AG10803 (cell line): ENCODE measurements around the gene ZNF579.
A peak's percentile ranks its signal among the peaks of the same experiment; 100 is the strongest.

ENCODE experiments used
- DNase-seq: peaks from one replicate; pipeline ENCODE4 v3.0.0; 2010; ENCODE audit warnings: low read depth
- H3K4me3 ChIP-seq: 2 replicates; pipeline ENCODE4 v1.5.1; 2011; ENCODE audit warnings: mild to moderate bottlenecking, low read length, control low read depth
- TF ChIP-seq, protein P1 (sequence below): conservative IDR thresholded peaks from 2 replicates; pipeline ENCODE4 v1.5.1; 2011; ENCODE audit warnings: mild to moderate bottlenecking, low read length, control low read depth, inconsistent platforms

Gene ZNF579

DNA sequence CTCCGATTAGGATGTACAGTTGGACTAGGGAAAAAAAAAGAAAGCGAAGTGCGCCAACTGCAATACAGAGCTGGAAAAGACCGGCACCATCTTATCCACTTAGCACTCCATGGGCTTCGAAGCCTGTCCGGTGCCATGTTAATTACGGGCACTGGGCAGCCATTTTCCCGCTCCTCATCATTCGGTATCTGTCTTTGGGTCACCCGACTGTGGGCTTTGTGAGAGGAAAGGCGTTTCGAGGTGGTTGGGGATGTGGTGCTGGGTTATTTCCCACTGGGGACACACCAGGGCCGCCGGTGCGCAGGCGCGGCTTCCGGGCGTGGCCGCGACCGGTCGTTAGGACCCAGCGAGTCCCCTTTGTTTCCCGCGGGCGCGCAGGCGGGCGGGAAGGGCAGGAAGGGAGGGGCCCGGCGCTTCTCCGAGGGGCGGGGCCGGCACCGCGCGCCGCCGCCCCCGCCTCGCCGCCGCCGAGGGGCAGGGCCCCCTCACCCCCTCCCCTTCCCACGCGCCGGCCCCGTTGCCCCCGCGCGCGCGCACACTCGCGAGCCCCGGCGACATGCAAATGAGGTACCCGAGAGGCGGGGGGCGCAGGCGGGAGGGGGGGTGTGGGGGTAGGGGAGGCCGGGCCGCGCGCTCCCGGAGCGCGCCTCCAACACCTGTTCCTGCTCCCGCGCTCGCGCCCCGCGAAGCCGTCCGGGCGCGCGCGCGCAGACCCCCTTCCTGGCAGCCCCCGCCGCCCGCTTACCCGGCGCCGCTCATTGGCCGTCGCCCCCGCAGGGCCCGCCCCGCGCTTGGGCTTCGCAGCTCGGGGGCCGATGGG lies 19.4 kb upstream of the ZNF579 start, which contains the start of gene ZNF524:
TSS of gene ZNF524 (plus strand) at position 447 of the 820 bp plus-strand sequence. CDS start 1,825 bp downstream, outside the sequence.
- peak within 1 kb of the TSS; percentile 89 for H3K4me3 ChIP-seq
- DNase-seq = peak; percentile 82
- TF ChIP-seq, protein P1, sequence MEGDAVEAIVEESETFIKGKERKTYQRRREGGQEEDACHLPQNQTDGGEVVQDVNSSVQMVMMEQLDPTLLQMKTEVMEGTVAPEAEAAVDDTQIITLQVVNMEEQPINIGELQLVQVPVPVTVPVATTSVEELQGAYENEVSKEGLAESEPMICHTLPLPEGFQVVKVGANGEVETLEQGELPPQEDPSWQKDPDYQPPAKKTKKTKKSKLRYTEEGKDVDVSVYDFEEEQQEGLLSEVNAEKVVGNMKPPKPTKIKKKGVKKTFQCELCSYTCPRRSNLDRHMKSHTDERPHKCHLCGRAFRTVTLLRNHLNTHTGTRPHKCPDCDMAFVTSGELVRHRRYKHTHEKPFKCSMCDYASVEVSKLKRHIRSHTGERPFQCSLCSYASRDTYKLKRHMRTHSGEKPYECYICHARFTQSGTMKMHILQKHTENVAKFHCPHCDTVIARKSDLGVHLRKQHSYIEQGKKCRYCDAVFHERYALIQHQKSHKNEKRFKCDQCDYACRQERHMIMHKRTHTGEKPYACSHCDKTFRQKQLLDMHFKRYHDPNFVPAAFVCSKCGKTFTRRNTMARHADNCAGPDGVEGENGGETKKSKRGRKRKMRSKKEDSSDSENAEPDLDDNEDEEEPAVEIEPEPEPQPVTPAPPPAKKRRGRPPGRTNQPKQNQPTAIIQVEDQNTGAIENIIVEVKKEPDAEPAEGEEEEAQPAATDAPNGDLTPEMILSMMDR = no peak

DNA sequence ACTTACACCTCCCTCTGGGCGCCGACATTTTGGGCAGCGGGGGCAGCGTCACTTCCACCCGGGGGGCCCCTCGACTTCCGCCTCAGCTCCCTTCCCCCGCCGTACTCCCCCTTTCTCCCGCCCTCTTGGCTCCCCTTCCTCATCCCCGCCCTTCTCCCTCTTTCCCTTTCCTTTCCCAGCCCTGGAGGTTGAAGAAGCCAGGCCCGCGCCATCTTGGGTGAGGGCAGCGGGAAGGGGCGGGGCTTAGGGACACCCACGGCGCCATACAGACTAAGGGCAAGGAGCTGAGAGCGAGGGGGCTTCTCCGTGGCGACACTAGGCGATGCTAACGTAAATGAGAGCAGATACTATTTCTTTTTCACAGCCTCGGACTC lies 18.8 kb upstream of the ZNF579 start, which contains the start of gene FIZ1:
TSS of gene FIZ1 (minus strand) at position 50 of the 374 bp plus-strand sequence. CDS start 1,652 bp downstream, outside the sequence.
- peak within 1 kb of the TSS; percentile 89 for H3K4me3 ChIP-seq
- TF ChIP-seq, protein P1 = no peak
- peak; percentile 99 for DNase-seq

DNA sequence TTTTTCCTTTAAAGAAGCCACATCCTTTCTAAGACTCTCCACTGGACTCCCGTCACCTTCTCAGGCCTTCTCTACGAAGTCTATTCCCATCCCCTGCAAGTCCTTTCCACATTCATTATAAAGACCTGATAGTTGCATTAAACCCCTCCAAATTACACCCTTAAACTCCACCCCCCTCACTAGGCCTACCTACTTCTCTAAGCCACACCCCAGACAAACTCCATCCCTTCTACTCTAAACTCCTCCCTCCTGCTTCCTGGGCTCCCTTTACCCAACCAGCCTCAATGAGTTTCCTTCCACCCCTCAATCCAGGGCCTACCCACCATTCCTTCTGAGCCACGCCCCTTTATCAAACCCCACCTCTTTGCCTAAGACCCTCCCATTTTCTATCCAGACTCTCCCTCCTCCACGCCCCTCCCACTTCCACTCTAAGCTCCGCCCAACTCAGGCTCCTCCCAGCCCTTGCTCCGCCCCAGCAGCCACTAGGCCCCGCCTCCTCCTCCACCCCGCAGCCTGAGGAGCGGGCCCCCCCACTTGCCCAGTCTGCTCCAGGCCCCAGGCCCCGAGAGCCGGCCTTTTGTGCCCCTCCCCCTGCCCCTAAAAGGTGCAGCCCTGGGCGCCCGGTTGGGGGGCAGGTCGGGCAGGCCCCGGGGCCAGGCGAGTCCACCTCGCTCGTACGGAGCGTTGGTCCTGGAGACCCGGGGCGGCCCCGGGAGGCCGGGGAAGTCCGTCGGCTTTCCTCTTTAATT lies 18.2 kb upstream of the ZNF579 start:
- H3K4me3 ChIP-seq = peak overlapping the region; percentile 89
- TF ChIP-seq, protein P1 = no peak
- DNase-seq = peak; percentile 92

DNA sequence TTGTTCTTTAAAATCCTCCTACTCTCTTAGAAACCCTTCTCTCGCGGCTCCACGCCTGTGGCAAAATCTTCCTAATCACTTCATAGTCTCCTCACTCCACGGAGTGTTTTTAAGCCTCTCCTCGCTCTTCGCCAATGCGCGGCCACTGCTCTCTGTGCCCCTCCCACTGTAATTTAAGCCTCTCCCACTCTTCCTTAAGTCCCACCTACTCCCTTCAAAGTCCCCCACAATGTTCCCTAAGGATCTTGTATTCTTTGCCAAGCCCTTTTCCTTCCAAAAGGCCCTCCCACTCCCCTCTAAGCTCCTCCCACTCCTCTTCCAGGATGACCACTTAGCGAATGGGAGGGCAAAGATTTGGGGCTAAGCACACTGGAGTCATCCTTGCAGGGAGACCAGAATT lies 17.4 kb upstream of the ZNF579 start:
- H3K4me3 ChIP-seq = no peak overlapping the region
- DNase-seq = no peak
- TF ChIP-seq, protein P1 = no peak

DNA sequence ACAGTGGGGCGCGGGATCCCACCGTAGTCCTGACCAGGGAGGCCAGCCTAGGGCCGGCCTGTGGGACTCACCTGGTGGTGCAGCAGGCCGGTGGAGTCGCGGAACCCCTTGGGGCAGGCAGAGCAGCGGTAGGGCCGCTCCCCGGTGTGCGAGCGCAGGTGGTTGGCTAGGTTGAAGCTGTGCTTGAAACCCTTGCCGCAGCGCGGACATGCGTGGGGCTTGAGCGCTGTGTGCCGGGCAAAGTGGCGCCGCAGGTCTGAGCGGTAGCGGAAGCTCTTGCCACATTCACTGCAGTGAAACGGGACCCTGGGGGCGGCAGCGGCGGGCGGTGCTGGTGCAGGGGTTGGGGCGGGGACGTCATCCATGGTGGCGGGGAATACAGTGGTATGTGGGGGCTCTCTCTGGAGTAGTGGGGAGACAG lies 16.9 kb upstream of the ZNF579 start:
- no peak for DNase-seq
- no peak overlapping the region for H3K4me3 ChIP-seq
- TF ChIP-seq, protein P1 = no peak

DNA sequence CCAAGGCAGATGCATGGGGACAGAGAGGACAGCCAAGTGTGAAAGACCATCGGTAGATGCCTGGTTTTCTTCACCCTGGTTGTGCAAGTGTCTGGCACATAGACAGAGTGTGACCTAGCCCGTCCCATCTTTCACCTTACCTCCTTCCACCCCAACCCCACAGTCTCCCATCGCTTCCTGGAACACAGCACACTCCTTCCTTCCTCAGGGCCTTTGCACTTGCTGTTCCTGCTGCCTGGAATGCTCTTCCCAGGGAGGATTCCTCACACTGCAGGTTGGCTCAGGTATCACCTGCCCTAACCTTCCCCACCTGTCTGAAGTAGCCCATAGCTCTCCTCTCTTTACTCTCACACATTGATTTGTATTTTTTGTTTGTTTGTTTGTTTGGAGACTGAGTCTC lies 15.7 kb upstream of the ZNF579 start:
- TF ChIP-seq, protein P1 = no peak
- DNase-seq = no peak
- no peak overlapping the region for H3K4me3 ChIP-seq
